ENCODE measurements around the gene PAX7.

Gene PAX7

GRCh38 chr1:18769140-18769539, 138.5 kb downstream of the PAX7 start:
- no peak for DNase-seq

GRCh38 chr1:18770799-18771198, 140.2 kb downstream of the PAX7 start:
- DNase-seq, result no peak

GRCh38 chr1:18773753-18774152, 143.1 kb downstream of the PAX7 start:
- no peak for DNase-seq

GRCh38 chr1:18775341-18775740, 144.7 kb downstream of the PAX7 start:
- DNase-seq, result no peak

GRCh38 chr1:18776777-18777176, 146.1 kb downstream of the PAX7 start:
- no peak for DNase-seq

GRCh38 chr1:18778437-18778836, 147.8 kb downstream of the PAX7 start:
- DNase-seq, result no peak

- no peak for DNase-seq
Measured at GRCh38 chr1:18781031-18781430, 150.4 kb downstream of the PAX7 start.

- DNase-seq, result no peak
Measured at GRCh38 chr1:18783705-18784481, 153.2 kb downstream of the PAX7 start.

GRCh38 chr1:18784482-18784831, 153.8 kb downstream of the PAX7 start:
- no peak for DNase-seq

- no peak for DNase-seq
Measured at GRCh38 chr1:18786149-18786548, 155.5 kb downstream of the PAX7 start.

GRCh38 chr1:18787825-18788385, 157.3 kb downstream of the PAX7 start:
- no peak for DNase-seq

- DNase-seq, result no peak
Measured at GRCh38 chr1:18789246-18789645, 158.6 kb downstream of the PAX7 start.

- DNase-seq, result no peak
Measured at GRCh38 chr1:18792747-18793146, 162.1 kb downstream of the PAX7 start.

GRCh38 chr1:18793164-18793563, 162.5 kb downstream of the PAX7 start:
- DNase-seq, result no peak

GRCh38 chr1:18794051-18794450, 163.4 kb downstream of the PAX7 start:
- peak; percentile 76 for DNase-seq

GRCh38 chr1:18794561-18794960, 163.9 kb downstream of the PAX7 start:
- peak; percentile 15 for DNase-seq

- no peak for DNase-seq
Measured at GRCh38 chr1:18795002-18795689, 164.5 kb downstream of the PAX7 start.

GRCh38 chr1:18796950-18797349, 166.3 kb downstream of the PAX7 start:
- no peak for DNase-seq

Measured in NCI-H1105 treated with DMSO at 0.1 percent for 48 hours (cell line).